GM12872 (cell line): Measurements from ENCODE around the gene CENPS.

Source experiments
- CTCF ChIP-seq: IDR thresholded peaks from 3 replicates; pipeline ENCODE4 v1.5.1; 2011; ENCODE audit warnings: low read depth, mild to moderate bottlenecking, low read length, moderate library complexity; ENCODE audit not compliant: insufficient read depth

The CENPS gene

GRCh38 chr1:10438677-10439163 is 8.5 kb downstream of the CENPS start:
- no peak for TF ChIP-seq CTCF

DNA sequence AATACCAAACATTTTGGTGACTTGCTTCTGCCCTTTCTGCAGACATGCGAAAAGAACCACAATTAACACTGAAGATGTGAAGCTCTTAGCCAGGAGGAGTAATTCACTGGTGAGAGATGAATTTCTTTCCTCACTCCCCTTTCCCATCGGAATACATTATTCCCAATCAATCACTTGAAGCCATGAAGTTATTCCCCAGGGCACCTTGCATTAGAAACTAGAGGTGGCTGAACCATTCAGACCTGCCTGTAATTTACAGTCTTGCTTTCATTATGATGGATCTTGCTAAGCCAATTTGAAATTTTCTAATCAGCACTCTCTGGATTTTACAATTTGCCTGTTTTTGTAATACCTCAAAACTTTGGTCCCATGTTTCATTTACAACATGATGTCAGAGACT is 10.1 kb downstream of the CENPS start:
- no peak for TF ChIP-seq CTCF

- TF ChIP-seq CTCF = no peak
Observed at GRCh38 chr1:10440794-10441193, 10.6 kb downstream of the CENPS start.

- no peak for TF ChIP-seq CTCF
Observed at GRCh38 chr1:10444248-10444647, 14.0 kb downstream of the CENPS start.

DNA sequence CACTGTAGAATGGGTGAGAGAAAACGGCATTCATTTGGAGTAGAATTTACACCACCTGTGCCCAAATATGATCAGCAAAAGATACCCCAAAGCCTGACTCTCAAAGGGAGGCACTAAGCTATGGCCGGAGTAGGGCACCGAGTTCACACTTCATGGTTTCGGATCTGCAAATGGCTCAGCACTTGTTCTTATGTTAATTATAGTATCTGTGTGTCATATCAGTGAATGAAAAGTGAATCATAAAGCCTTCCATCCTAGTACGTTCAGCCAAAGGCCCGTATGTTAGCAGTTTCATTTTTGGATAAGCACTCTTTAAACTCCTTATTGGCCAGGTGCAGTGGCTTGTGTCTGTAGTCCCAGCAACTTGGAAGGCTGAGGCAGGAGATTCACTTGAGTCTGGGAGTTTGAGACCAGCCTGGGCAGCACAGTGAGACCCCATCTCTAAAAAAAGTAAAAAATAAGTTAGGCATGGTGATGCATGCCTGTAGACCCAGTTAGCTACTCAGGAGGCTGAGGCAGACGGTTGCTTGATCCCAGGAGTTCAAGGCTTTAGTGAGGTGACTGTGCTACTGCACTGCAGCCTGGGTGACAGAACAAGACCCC is 14.7 kb downstream of the CENPS start:
- no peak for TF ChIP-seq CTCF

GRCh38 chr1:10446790-10447422 is 16.7 kb downstream of the CENPS start:
- no peak for TF ChIP-seq CTCF

DNA sequence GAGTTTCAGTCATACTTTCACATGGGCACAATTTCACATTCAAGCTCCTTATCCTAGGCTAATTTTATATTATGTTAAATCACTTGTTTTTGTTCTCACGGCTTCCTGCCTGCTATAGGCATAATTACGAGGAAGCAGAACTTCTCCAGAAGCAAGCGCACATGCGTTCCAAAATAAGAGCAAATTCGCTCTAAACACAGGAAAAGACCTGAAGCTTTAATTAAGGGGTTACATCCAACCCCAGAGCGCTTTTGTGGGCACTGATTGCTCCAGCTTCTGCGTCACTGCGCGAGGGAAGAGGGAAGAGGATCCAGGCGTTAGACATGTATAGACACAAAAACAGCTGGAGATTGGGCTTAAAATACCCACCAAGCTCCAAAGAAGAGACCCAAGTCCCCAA is 19.5 kb downstream of the CENPS start, which contains the start of gene CORT:
Gene CORT, plus strand, starts transcription at position 281 of the 400 bp plus-strand sequence. CDS start 193 bp downstream, outside the sequence.
- TF ChIP-seq CTCF = no peak
